Astrocyte (in vitro differentiated cells and primary cell): ENCODE results near the gene IL3RA. TPM values are rescaled to one million over a fixed set of nuclear protein-coding genes. Genes with fewer than 3 reads are reported as not detected.

ENCODE experiments used
- DNase-seq: peaks from one replicate; pipeline ENCODE4 v3.0.0-alpha.2; 2010; ENCODE audit warnings: low read depth
- FAIRE-seq: peaks from 2 replicates; lab custom pipeline; 2011; peaks lifted over from hg19 to GRCh38; lab: Jason Lieb, UNC
- H2AFZ ChIP-seq: 2 replicates; pipeline ENCODE4 v1.6.0; 2012; ENCODE audit warnings: low read depth, low read length, inconsistent platforms
- H3K27ac ChIP-seq: 2 replicates; pipeline ENCODE4 v1.5.1; 2011; ENCODE audit warnings: low read depth, low read length, inconsistent platforms
- H3K27me3 ChIP-seq: 2 replicates; pipeline ENCODE4 v1.6.0; 2011; ENCODE audit warnings: low read length, inconsistent platforms; ENCODE audit not compliant: insufficient read depth
- H3K36me3 ChIP-seq: 2 replicates; pipeline ENCODE4 v1.5.1; 2011; ENCODE audit warnings: low read length, inconsistent platforms; ENCODE audit not compliant: insufficient read depth
- H3K4me1 ChIP-seq: 2 replicates; pipeline ENCODE4 v1.5.1; 2011; ENCODE audit warnings: low read length, inconsistent platforms; ENCODE audit not compliant: insufficient read depth
- H3K4me2 ChIP-seq: 2 replicates; pipeline ENCODE4 v1.6.0; 2012; ENCODE audit warnings: low read length, inconsistent platforms
- H3K4me3 ChIP-seq: 2 replicates; pipeline ENCODE4 v1.5.1; 2011; ENCODE audit warnings: low read depth, mild to moderate bottlenecking, low read length, inconsistent platforms; ENCODE audit not compliant: insufficient read depth
- H3K79me2 ChIP-seq: 2 replicates; pipeline ENCODE4 v1.6.0; 2012; ENCODE audit warnings: mild to moderate bottlenecking, low read length, inconsistent platforms; ENCODE audit not compliant: insufficient read depth
- H3K9ac ChIP-seq: 2 replicates; pipeline ENCODE4 v1.6.0; 2012; ENCODE audit warnings: mild to moderate bottlenecking, low read length, inconsistent platforms
- H3K9me3 ChIP-seq: 2 replicates; pipeline ENCODE4 v1.5.1; 2012; ENCODE audit warnings: low read depth, mild to moderate bottlenecking, low read length, inconsistent platforms; ENCODE audit not compliant: insufficient read depth
- H4K20me1 ChIP-seq: 2 replicates; pipeline ENCODE4 v1.6.0; 2012; ENCODE audit warnings: low read length, inconsistent platforms; ENCODE audit not compliant: insufficient read depth
- H3K27ac Mint-ChIP-seq: one replicate; pipeline ENCODE4 v1.8.0; 2021; ENCODE audit warnings: mild to moderate bottlenecking, mixed read lengths; ENCODE audit not compliant: unreplicated experiment
- H3K27me3 Mint-ChIP-seq: one replicate; pipeline ENCODE4 v1.8.0; 2021; ENCODE audit warnings: low read depth, mixed read lengths; ENCODE audit not compliant: unreplicated experiment
- H3K36me3 Mint-ChIP-seq: one replicate; pipeline ENCODE4 v1.8.0; 2021; ENCODE audit warnings: low read depth, mixed read lengths; ENCODE audit not compliant: unreplicated experiment
- H3K4me1 Mint-ChIP-seq: one replicate; pipeline ENCODE4 v1.8.0; 2021; ENCODE audit warnings: low read depth, mixed read lengths; ENCODE audit not compliant: unreplicated experiment
- H3K4me3 Mint-ChIP-seq: one replicate; pipeline ENCODE4 v1.8.0; 2021; ENCODE audit warnings: mild to moderate bottlenecking, moderate library complexity, mixed read lengths; ENCODE audit not compliant: unreplicated experiment
- H3K9me3 Mint-ChIP-seq: one replicate; pipeline ENCODE4 v1.8.0; 2021; ENCODE audit warnings: mild to moderate bottlenecking, mixed read lengths; ENCODE audit not compliant: unreplicated experiment
- CTCF ChIP-seq: IDR thresholded peaks from 2 replicates; pipeline ENCODE4 v1.5.1; 2011; ENCODE audit warnings: low read depth, mild to moderate bottlenecking, inconsistent platforms, low read length, moderate library complexity; ENCODE audit not compliant: insufficient read depth
- EZH2 ChIP-seq: IDR thresholded peaks from 2 replicates; pipeline ENCODE4 v1.6.1; 2012; ENCODE audit warnings: mild to moderate bottlenecking, low read length, inconsistent platforms; ENCODE audit not compliant: insufficient read depth
- total RNA-seq: library from RNA; stranded (reverse); gene quantifications from 2 replicates; pipeline ENCODE4 v1.2.1, GENCODE V29; 2021

IL3RA gene
- total RNA-seq, 1 donor from 2014 or later: not detected

GRCh38 chrX:1357993-1358392 is 21.4 kb downstream of the IL3RA start:
- DNase-seq: no peak
- H3K4me1 Mint-ChIP-seq: no peaks in the 10 kb centered on the region
- Histone ChIP-seq H3K9me3 (peaks cover 3% of the 10 kb centered on the region), H2AFZ (no peak overlapping the region), H4K20me1 (no peaks in the 10 kb centered on the region), H3K9ac (no peak overlapping the region), H3K4me1 (no peaks in the 10 kb centered on the region), H3K27me3 (no peaks in the 10 kb centered on the region), H3K4me3 (no peak overlapping the region), H3K36me3 (no peaks in the 10 kb centered on the region), H3K27ac (no peak overlapping the region), H3K4me2 (no peak overlapping the region), H3K79me2 (no peaks in the 10 kb centered on the region)
- FAIRE-seq: no peak
- no peak overlapping the region for H3K27ac Mint-ChIP-seq
- TF ChIP-seq CTCF: no peak
- no peak for TF ChIP-seq EZH2
- H3K9me3 Mint-ChIP-seq: peaks cover 13% of the 10 kb centered on the region
- H3K36me3 Mint-ChIP-seq: peaks cover 27% of the 10 kb centered on the region
- no peaks in the 10 kb centered on the region for H3K27me3 Mint-ChIP-seq
- no peak overlapping the region for H3K4me3 Mint-ChIP-seq

GRCh38 chrX:1358793-1359476 is 22.4 kb downstream of the IL3RA start:
- no peak for DNase-seq
- TF ChIP-seq EZH2 (no peak), CTCF (no peak)
- FAIRE-seq: no peak
- Mint-ChIP-seq H3K4me1 (no peaks in the 10 kb centered on the region), H3K27ac (no peak overlapping the region), H3K9me3 (peaks cover 13% of the 10 kb centered on the region), H3K27me3 (no peaks in the 10 kb centered on the region), H3K4me3 (peak overlapping the region; percentile 20), H3K36me3 (peaks cover 27% of the 10 kb centered on the region)
- Histone ChIP-seq H3K27ac (no peak overlapping the region), H4K20me1 (no peaks in the 10 kb centered on the region), H3K9ac (no peak overlapping the region), H3K4me1 (no peaks in the 10 kb centered on the region), H3K9me3 (peaks cover 3% of the 10 kb centered on the region), H3K4me2 (no peak overlapping the region), H3K79me2 (no peaks in the 10 kb centered on the region), H3K36me3 (no peaks in the 10 kb centered on the region), H2AFZ (no peak overlapping the region), H3K4me3 (no peak overlapping the region), H3K27me3 (no peaks in the 10 kb centered on the region)

GRCh38 chrX:1359477-1359873 is 22.9 kb downstream of the IL3RA start:
- Mint-ChIP-seq H3K4me1 (no peaks in the 10 kb centered on the region), H3K27me3 (no peaks in the 10 kb centered on the region), H3K9me3 (peaks cover 13% of the 10 kb centered on the region), H3K4me3 (no peak overlapping the region), H3K36me3 (peaks cover 25% of the 10 kb centered on the region), H3K27ac (no peak overlapping the region)
- no peaks in the 10 kb centered on the region for H3K4me1 ChIP-seq
- H3K9me3 ChIP-seq: peaks cover 3% of the 10 kb centered on the region
- no peaks in the 10 kb centered on the region for H4K20me1 ChIP-seq
- H3K79me2 ChIP-seq: no peaks in the 10 kb centered on the region
- DNase-seq: no peak
- H3K36me3 ChIP-seq: no peaks in the 10 kb centered on the region
- H3K4me2 ChIP-seq: no peak overlapping the region
- FAIRE-seq: no peak
- no peak overlapping the region for H2AFZ ChIP-seq
- H3K9ac ChIP-seq: no peak overlapping the region
- TF ChIP-seq CTCF (no peak), EZH2 (no peak)
- no peak overlapping the region for H3K4me3 ChIP-seq
- no peak overlapping the region for H3K27ac ChIP-seq
- no peaks in the 10 kb centered on the region for H3K27me3 ChIP-seq
